Activated naive CD4-positive, alpha-beta T cell (primary cell): ENCODE results near the gene ARMH2.

Experiments
- DNase-seq, 4 experiments: peaks; one replicate each; lab custom pipeline; 2025; lab: John Stamatoyannopoulos, UW

The ARMH2 gene

GRCh38 chr6:24798740-24799540, at the start of gene ARMH2:
Gene ARMH2 (minus strand): TSS chr6:24798917. CDS start chr6:24798857, 60 bp downstream.
- DNase-seq: no peak

- no peak for DNase-seq
Measured at GRCh38 chr6:24848461-24848860, 49.7 kb upstream of the ARMH2 start.

DNA sequence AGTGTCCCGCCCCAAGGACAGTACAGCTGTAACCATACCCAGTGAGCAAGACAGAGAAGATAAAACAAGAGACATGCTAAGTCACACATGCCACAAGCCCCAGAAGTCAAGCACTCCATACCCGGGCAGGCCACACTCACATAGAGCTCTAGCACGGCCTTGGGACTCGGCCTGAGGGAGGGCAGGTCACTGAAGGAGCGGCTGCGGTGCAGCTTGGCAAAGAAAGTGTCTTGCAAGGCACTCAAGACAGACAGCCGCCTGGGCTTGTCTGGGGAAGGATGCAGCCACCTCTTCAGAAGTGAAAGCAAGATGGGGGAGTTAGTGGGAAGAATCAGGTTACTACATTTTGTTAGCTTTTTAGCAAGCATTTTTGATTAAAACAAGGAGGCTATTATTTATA, 48.7 kb upstream of the ARMH2 start:
- DNase-seq: no peak

DNA sequence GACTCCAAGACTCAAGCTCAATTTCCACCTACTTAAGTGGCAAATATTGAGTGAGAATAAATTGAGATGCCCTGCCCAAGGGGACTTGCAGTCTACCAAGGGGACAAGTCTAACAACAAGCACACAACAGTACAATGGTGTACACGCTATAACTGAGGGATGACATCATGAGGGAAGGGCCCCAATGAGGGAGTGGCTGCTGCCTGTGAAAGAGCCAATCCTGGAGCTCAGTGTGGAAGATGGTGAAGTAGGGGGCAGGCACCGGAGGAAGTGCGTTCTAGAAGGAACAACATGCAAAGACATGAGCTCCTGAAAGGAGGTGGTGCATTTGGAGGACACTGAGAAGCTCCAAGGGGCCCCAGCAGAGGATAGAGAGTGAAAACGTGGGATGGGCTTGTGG, 46.9 kb upstream of the ARMH2 start:
- DNase-seq: no peak

DNA sequence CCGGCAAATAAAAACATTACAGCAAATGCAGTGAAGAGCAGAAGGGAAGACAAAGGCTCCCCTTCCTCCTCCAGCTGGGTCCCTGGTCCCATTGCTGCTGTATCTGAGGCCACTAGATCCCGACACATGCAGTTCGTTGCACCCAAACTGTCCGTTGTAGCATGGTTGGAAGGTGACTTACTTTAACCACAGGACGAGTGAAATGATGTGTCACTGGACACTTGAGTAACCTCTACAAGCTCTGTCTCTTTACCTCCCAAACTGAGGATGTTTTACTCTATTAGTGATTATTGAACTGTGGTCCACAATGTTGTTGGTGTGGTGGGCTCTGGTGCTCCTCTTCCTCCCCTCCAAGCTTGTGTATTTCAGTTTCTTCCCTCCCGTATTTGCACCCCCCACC, 46.2 kb upstream of the ARMH2 start:
- no peak for DNase-seq

DNA sequence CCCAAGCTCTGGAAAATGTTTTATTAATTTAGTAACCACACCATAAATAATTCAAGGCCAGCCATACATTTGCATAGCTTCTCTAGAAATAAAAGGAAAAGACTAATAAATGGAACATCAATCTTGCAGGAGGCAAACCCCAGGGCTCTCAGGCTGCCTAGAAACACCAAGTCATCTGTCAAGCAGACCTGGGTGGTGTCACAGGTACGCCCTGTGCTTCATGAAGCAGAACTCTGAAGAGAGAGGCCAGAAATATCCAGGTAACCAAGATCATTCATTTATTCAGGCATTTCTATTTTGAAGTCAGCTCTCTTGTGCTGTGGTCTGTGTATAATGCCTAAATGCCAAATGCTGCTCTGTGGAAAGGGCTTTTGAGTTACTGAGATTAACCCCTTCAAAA, 45.3 kb upstream of the ARMH2 start:
- no peak for DNase-seq

GRCh38 chr6:24840187-24840586, 41.5 kb upstream of the ARMH2 start:
- no peak for DNase-seq

DNA sequence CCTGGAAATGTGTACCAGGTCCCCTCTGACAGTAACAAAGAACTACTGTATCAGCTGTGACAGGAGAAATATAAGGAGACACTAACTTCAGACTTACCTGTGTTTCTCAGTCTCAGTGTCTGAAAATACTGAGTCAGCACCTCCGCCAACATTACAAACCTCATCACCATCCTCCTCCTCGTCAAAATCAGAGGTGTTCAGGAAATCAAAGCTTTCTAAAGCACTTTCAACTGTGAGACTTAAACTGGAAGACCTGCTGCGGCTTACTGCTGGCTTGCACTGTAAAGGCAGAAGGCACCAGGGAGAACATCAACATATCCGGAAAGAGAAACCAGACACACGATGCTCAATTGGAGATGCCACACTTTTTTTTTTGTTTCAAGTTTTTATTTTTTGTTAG, 40.3 kb upstream of the ARMH2 start:
- DNase-seq: no peak

DNA sequence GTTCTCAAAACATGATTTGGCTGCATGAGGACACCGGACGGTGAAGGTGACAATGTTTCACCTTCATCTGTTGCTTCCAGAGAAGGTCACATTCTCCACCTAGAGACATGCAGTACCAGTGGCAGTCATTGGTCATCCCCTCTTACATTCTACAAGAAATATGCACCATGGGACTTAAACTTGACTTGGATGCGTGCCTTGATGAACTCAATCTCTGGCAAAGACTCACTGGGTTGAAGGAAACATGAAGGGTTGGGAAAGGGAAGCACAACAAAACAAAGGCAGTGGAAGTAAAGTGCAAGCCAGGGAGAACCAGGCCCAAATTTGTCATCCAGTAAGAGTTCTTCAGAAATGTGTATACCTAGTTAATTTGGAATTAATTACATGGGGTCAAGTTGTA, 39.4 kb upstream of the ARMH2 start:
- no peak for DNase-seq

DNA sequence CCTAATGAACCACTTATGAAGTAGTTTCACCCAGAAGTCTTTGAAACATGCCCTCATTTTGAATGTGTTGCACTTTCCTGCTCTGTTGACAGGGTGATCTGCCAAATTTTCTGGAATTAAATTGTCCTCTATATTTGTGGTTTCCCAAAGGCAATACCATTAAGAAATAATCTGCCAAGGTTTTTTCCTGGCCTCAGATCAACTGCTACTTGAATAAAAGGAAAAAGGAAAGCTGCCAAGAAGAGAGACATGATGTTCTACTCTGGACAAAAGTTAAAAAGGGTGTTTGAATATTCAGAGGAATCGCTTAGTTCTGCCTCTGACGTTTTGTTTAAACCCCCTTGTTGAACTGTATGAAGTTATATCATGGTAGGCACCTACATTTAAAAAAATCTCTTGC, 37.4 kb upstream of the ARMH2 start:
- no peak for DNase-seq

GRCh38 chr6:24833711-24834386, 35.1 kb upstream of the ARMH2 start:
- DNase-seq: no peak

DNA sequence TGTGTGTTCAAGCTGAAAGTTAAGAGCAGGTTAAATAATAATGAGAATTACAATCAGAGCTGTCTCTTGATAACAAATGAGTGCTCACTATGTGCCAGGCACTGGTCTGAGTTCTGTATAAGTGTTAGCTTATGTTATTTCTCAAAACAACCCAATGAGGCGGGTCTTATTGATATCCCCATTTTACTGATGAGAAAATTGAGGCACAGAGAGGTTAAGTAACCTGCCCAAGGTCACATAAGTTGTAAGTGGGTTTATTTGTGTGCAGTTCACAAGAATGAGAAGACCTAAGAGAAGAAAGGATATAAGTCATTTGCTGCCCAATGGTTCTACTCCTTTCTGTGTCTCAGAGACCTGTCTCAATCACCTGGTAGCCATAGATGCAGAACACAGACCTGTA, 34.1 kb upstream of the ARMH2 start:
- DNase-seq: no peak

DNA sequence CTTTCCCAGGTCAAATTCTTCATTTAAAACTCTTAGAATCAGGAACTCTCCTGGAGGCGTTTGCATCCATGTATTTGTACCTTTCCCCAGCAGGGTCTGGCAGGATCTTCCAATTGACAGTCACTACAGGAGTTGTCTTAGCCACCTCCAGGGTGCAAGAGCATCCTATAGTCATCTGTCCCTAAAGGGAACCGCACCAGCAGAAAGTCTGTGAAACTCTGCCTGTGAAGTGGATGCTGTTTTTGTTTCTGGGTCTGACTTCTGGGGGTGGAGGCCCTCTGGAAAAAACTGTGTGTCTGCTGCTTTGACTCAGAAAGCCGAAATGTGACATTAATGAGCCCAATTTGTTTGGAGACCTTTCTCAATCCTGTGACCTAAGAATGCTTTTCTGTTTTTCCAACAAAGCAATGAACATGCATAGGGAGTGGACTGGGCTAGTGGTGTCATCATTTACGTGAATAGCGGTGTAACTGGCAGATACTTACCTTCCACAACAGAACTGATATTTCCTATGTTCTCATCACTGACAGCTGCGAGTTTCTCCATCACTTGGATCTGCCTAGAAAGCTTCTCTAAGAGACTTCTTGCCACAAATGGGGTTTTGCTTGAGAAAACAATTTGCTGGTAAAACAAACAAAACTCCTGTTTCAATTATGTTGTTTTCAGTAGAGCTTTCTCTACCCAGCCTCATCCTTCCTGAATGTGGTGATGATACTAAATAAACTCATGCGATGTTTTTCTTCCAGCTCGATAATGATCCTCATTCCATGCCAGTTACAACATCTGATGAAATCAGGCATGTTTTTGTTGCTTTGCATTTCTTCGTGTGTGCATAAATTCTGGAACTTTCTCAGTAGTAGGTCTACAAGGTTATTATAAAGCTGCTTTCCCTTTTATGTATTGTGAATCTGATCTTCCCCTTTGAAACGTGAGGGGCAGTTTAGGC, 33.3 kb upstream of the ARMH2 start:
- DNase-seq: no peak

DNA sequence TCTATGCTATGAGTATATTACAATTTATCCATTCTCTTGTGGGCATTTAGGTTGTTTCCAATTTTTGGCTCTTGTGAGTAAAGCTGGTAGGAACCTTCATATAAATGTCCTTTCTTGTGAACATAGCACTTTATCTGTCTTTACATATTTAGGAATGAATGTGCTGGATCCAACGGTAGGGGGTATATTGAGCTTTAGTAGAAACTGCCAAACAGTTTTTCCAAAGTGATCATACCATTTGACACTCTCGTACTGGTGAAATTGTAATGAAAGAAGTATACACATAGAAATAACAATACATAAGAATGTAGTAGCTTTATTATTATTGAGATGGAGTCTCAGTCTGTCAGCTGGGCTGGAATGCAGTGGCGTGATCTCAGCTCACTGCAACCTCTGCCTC, 30.9 kb upstream of the ARMH2 start:
- no peak for DNase-seq

GRCh38 chr6:24827970-24828369, 29.3 kb upstream of the ARMH2 start:
- DNase-seq: no peak

GRCh38 chr6:24827162-24827561, 28.4 kb upstream of the ARMH2 start:
- DNase-seq: no peak

- DNase-seq: no peak
Measured at GRCh38 chr6:24825130-24825630, 26.5 kb upstream of the ARMH2 start.

GRCh38 chr6:24824142-24824938, 25.6 kb upstream of the ARMH2 start:
- no peak for DNase-seq

DNA sequence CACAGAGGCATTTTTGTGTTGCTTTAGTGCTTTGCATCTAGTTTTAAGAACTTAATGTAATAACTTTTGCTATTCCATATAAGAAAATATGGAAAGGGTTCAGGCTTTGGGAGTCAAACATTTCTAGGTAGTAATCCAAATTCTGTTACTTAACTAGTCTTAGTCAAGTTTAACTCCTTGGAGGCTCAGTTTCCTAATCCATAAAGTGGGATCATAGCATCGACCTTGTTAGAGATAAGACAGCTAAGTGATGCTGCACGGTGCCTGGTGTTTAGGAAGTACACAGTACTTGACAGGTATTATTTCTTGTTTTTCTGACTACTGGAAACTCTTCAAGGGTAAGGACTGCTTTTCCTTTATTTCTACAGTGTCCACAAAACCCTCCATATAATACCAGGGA, 24.5 kb upstream of the ARMH2 start:
- DNase-seq: no peak

- no peak for DNase-seq
Measured at GRCh38 chr6:24822696-24823095, 24.0 kb upstream of the ARMH2 start.

- DNase-seq: no peak
Measured at GRCh38 chr6:24821860-24822444, 23.2 kb upstream of the ARMH2 start.
